Stimulated activated CD8-positive, alpha-beta memory T cell treated with anti-CD3 and anti-CD28 coated beads, Interleukin-15, amount 100 ng/mL, for 24 hours (primary cell): ENCODE data around the gene DOK6.

Source experiments
- DNase-seq: peaks from one replicate; pipeline ENCODE4 v3.0.0-alpha.2; 2020; ENCODE audit warnings: low read depth

Gene DOK6

GRCh38 chr18:69539404-69539803, 138.7 kb downstream of the DOK6 start:
- DNase-seq: no peak

- DNase-seq: no peak
These were observed 155.5 kb downstream of the DOK6 start for GRCh38 chr18:69556228-69556627.

DNA sequence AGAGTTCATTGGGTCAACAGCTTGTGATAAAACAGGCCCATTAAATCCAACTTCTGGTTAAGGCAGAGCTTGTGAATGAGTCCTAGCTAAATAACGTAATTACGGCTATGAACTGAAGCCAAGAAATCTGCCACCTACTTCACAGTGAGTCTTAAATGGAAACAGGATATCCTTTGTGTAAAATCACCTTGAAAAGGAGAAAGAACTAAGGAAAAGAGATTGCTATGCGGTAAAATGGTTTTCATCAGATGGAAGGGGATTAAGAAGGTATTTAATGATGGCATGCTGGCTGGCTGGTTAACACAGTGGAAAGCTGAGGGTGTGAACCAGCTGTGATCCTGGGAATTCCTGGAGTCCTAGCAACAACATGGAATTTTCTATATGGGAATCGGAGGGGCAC, 156.6 kb downstream of the DOK6 start:
- no peak for DNase-seq

- no peak for DNase-seq
These were observed 157.4 kb downstream of the DOK6 start for GRCh38 chr18:69558052-69558451.

DNA sequence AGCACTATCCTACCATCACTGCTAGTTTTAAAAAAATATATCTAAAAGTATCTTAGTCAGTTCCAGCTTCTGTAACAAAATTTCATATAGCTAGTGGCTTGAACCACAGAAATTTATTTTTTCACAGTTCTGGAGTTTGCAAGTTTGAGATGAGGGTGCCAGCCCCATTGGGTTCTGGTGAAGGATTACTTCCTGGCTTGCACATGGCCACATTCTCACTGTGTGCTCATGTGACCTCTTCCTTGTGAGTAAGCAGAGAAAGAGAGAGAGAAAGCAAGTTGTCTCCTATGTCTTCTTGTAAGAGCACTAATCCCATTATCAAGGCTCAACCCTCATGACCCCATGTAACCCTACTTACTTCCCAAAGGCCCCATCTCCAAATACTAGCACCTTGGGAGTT, 158.9 kb downstream of the DOK6 start:
- no peak for DNase-seq

- DNase-seq: no peak
These were observed 163.9 kb downstream of the DOK6 start for GRCh38 chr18:69564602-69565001.

- no peak for DNase-seq
These were observed 167.3 kb downstream of the DOK6 start for GRCh38 chr18:69567813-69568488.

GRCh38 chr18:69569133-69569532, 168.4 kb downstream of the DOK6 start:
- no peak for DNase-seq

GRCh38 chr18:69574401-69574800, 173.7 kb downstream of the DOK6 start:
- DNase-seq: no peak

GRCh38 chr18:69580107-69580506, 179.4 kb downstream of the DOK6 start:
- no peak for DNase-seq

- no peak for DNase-seq
These were observed 183.7 kb downstream of the DOK6 start for GRCh38 chr18:69584429-69584828.

DNA sequence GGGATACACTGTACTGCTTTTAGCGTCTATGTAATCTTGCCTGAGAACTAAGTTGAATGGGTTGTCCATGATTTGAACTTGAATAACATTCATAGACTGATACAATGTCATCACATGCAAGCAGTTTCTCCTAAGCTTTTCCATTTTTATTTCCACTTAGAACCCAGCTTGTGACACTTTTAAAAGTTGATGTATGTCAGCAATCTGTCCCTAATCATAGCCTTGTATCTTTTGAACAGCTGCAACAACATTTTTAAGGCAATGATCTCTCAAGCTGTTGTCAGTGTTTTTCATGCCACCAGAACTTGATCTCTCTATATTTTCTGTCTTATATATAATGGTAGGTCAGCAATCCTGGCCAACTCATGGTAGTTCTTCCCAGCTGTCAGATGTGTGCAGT, 185.0 kb downstream of the DOK6 start:
- no peak for DNase-seq

- no peak for DNase-seq
These were observed 185.8 kb downstream of the DOK6 start for GRCh38 chr18:69586537-69586936.

- DNase-seq: no peak
These were observed 187.6 kb downstream of the DOK6 start for GRCh38 chr18:69588301-69588700.

GRCh38 chr18:69590150-69590549, 189.5 kb downstream of the DOK6 start:
- DNase-seq: no peak

- no peak for DNase-seq
These were observed 195.7 kb downstream of the DOK6 start for GRCh38 chr18:69596345-69596744.

GRCh38 chr18:69597561-69597960, 196.9 kb downstream of the DOK6 start:
- no peak for DNase-seq

- no peak for DNase-seq
These were observed 198.7 kb downstream of the DOK6 start for GRCh38 chr18:69599377-69599776.

- no peak for DNase-seq
These were observed 211.6 kb downstream of the DOK6 start for GRCh38 chr18:69612242-69612641.

DNA sequence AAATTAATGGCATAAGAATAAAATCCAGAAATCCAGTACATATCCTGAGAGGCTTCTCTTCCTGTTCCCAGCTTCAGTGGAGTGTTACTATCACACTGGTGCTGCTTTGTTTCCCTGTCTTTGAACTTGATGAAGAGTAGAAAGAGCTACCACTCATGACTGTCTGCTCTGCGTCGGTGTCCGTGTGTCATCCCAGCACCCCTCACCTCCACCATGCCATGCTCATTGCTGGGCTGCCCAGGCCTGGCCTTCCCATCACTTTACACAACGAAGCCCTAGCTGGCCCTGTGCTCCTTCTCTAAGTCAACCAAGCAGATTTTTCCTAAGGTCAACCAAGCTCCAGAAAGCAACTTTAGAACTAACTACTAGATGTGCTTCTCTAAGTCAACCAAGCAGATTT, 215.4 kb downstream of the DOK6 start:
- no peak for DNase-seq

GRCh38 chr18:69617408-69617807, 216.7 kb downstream of the DOK6 start:
- DNase-seq: no peak

DNA sequence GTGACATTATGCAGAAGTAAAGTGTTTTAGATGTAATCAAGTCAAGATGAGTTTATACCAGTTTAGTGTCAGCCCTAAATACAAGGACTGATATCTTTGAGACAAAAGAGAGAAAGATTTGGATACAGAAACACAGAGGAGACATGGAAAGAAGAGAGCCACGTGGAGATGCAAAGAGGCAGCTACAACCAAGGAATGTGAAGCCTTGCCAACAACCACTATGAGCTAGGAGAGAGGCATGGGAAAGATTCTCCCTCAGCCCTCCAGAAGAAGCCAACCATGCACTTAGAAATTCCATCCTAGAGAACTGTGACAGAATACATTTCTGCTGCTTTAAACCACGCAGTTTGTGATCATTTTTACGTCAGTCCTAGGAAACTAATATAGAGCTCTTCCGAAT, 217.2 kb downstream of the DOK6 start:
- DNase-seq: no peak

DNA sequence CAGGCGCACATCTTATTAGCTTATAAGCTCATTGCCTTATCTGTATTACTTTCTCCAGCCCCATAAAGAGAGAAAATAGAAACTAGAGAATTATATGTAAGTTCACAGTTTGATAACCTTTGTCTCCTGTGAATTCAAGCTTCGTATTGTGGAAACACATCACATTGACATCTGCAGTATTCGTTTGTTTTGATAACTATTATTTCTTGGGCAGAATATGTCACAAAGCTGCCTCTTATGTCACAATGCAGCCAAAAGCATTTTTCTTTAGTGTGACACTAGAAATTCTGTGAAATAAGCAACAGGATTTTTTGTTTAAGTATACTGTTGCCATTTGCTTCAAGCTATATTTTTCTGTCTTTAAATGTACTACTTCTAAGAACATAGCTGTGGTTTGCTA, 221.5 kb downstream of the DOK6 start:
- DNase-seq: no peak

GRCh38 chr18:69622961-69623360, 222.3 kb downstream of the DOK6 start:
- no peak for DNase-seq

- no peak for DNase-seq
These were observed 225.5 kb downstream of the DOK6 start for GRCh38 chr18:69626171-69626570.
